Liver (tissue), 9 donors: Measurements from ENCODE around the gene RRP1. TPM values are rescaled to one million over a fixed set of nuclear protein-coding genes. Genes with fewer than 3 reads are reported as not detected.

Source experiments
- DNase-seq: peaks from one replicate; pipeline ENCODE4 v3.0.0-alpha.2; 2017; ENCODE audit warnings: low spot score
- H3K27ac ChIP-seq, 2 donors: one replicate each; pipeline ENCODE4 v1.7.0; 2013; ENCODE audit warnings: inconsistent platforms in 2 of 2, low read length in 2 of 2, control low read depth in 1 of 2, low read depth in 1 of 2, mild to moderate bottlenecking in 1 of 2
- H3K27me3 ChIP-seq, 4 donors: one replicate each; pipeline versions ENCODE4 v1.6.1 to v1.7.0; 2013; ENCODE audit warnings: low read length in 3 of 4, inconsistent platforms in 1 of 4, mild to moderate bottlenecking in 1 of 4, moderate library complexity in 1 of 4; ENCODE audit not compliant: control insufficient read depth in 4 of 4, insufficient read depth in 4 of 4
- H3K36me3 ChIP-seq, 4 donors: one replicate each; pipeline versions ENCODE4 v1.6.1 to v1.7.0; 2013; ENCODE audit warnings: low read length in 3 of 4, mild to moderate bottlenecking in 3 of 4, low read depth in 1 of 4, moderate library complexity in 1 of 4; ENCODE audit not compliant: control insufficient read depth in 4 of 4, insufficient read depth in 3 of 4
- H3K4me1 ChIP-seq, 4 donors: one replicate each; pipeline versions ENCODE4 v1.6.1 to v1.7.0; 2013; ENCODE audit warnings: low read length in 3 of 4, mild to moderate bottlenecking in 3 of 4, moderate library complexity in 1 of 4; ENCODE audit not compliant: control insufficient read depth in 4 of 4, insufficient read depth in 4 of 4
- H3K4me3 ChIP-seq, 3 donors: one replicate each; pipeline versions ENCODE4 v1.6.1 to v1.7.0; 2013; ENCODE audit warnings: low read length in 3 of 3, control low read depth in 1 of 3, low read depth in 1 of 3, mild to moderate bottlenecking in 1 of 3
- H3K9ac ChIP-seq, 2 donors: one replicate each; pipeline ENCODE4 v1.7.0; 2013; ENCODE audit warnings: low read length in 2 of 2, mild to moderate bottlenecking in 2 of 2, moderate library complexity in 2 of 2, control low read depth in 1 of 2, low read depth in 1 of 2
- H3K9me3 ChIP-seq, 4 donors: one replicate each; pipeline versions ENCODE4 v1.6.1 to v1.7.0; 2013; ENCODE audit warnings: low read length in 3 of 4; ENCODE audit not compliant: control insufficient read depth in 4 of 4
- EGR1 ChIP-seq, 2 donors: IDR thresholded peaks; 2 replicates each; pipeline ENCODE4 v1.6.1; 2016 to 2018; ENCODE audit warnings: antibody characterized with exemption in 2 of 2, low read depth in 2 of 2
- FOXA1 ChIP-seq: IDR thresholded peaks from 2 replicates; pipeline ENCODE4 v1.6.1; 2016; ENCODE audit warnings: antibody characterized with exemption
- FOXA2 ChIP-seq: IDR thresholded peaks from 2 replicates; pipeline ENCODE4 v1.6.1; 2016; ENCODE audit warnings: antibody characterized with exemption
- GABPA ChIP-seq, 2 donors: IDR thresholded peaks in 1 of 2; conservative IDR thresholded peaks in 1 of 2; 2 replicates each; pipeline ENCODE4 v1.6.1; 2016; ENCODE audit warnings: antibody characterized with exemption in 2 of 2, mild to moderate bottlenecking in 1 of 2, moderate library complexity in 1 of 2
- HNF4A ChIP-seq, 2 donors: conservative IDR thresholded peaks; 2 replicates each; pipeline ENCODE4 v1.6.1; 2016; ENCODE audit warnings: antibody characterized with exemption in 2 of 2, mild to moderate bottlenecking in 2 of 2
- HNF4G ChIP-seq: IDR thresholded peaks from 2 replicates; pipeline ENCODE4 v1.6.1; 2016; ENCODE audit warnings: antibody characterized with exemption
- JUND ChIP-seq, 2 donors: IDR thresholded peaks; 2 replicates each; pipeline ENCODE4 v1.6.1; 2016; ENCODE audit warnings: antibody characterized with exemption in 2 of 2
- NR2F2 ChIP-seq: IDR thresholded peaks from 2 replicates; pipeline ENCODE4 v1.6.1; 2016; ENCODE audit warnings: antibody characterized with exemption
- RAD21 ChIP-seq, 2 donors: IDR thresholded peaks; 2 replicates each; pipeline ENCODE4 v1.6.1; 2016; ENCODE audit warnings: antibody characterized with exemption in 2 of 2, mild to moderate bottlenecking in 2 of 2
- REST ChIP-seq: IDR thresholded peaks from 2 replicates; pipeline ENCODE4 v1.6.1; 2016; ENCODE audit warnings: antibody characterized with exemption, mild to moderate bottlenecking
- RXRA ChIP-seq, 2 donors: IDR thresholded peaks; 2 replicates each; pipeline ENCODE4 v1.6.1; 2017 to 2018; ENCODE audit warnings: antibody characterized with exemption in 2 of 2, mild to moderate bottlenecking in 1 of 2
- SP1 ChIP-seq: IDR thresholded peaks from 2 replicates; pipeline ENCODE4 v1.6.1; 2018; ENCODE audit warnings: antibody characterized with exemption, mild to moderate bottlenecking
- TAF1 ChIP-seq: conservative IDR thresholded peaks from 2 replicates; pipeline ENCODE4 v1.6.1; 2016; ENCODE audit warnings: antibody characterized with exemption, mild to moderate bottlenecking
- WGBS: extraction: QIAGEN DNeasy Blood & Tissue Kit; methylation state at CpG from one replicate; pipeline ENCODE4 v1.1.7; 2013; 5-methylcytosine and 5-hydroxymethylcytosine counted together
- polyA plus RNA-seq, 2 donors: library from polyadenylated mRNA; stranded (reverse) in 1 of 2; unstranded in 1 of 2; fragments of 200-250 nt in 1 of 2; fragments of >200 nt in 1 of 2; fragmentation: Nextera tagmentation in 1 of 2; extraction: Ambion mirVana in 1 of 2; gene quantifications; one replicate each; pipeline versions ENCODE4 v1.2.1 to v1.2.3, GENCODE V29; 2013 to 2015
- total RNA-seq, 2 donors: library from RNA; depleted of rRNA; stranded (reverse); fragments of >200 nt; gene quantifications; one replicate each; pipeline ENCODE4 v1.2.3, GENCODE V29; 2014
- TF ChIP-seq, protein P1 (sequence below): IDR thresholded peaks from 2 replicates; pipeline ENCODE4 v1.6.1; 2016; ENCODE audit warnings: antibody characterized with exemption
- TF ChIP-seq, protein P2 (sequence below): IDR thresholded peaks from 2 replicates; pipeline ENCODE4 v1.6.1; 2016; ENCODE audit warnings: antibody characterized with exemption
- TF ChIP-seq, protein P3 (sequence below): IDR thresholded peaks from 2 replicates; pipeline ENCODE4 v1.6.1; 2016; ENCODE audit warnings: antibody characterized with exemption
- donor health status: healthy.
- donor health status: healthy.
- donor health status: healthy.
- donor health status: healthy.
- donor health status: healthy.

RRP1 gene
- total and polyA plus RNA-seq, 4 donors, result 5.4 to 15.0 (median 7.7) TPM

DNA sequence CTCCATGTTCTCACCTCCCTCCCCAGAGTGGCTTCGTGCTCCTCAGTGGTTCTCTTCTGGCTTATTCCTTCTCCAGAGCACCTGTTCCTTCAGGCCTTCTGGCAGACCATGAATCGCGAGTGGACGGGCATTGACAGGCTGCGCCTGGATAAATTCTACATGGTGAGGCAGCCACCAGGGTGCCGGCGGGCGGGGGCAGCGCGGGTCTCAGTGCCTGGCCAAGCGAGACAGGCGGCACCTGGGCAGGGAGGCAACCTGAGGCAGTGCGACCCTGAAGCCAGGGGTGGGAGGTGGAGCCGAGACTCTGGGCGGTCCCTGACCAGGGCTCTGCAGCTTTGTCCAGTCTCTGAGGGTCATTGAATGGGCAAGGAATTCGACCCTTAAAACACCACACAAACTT, 3.9 kb downstream of the RRP1 start:
- no peaks in the 10 kb centered on the region for H3K9me3 ChIP-seq
- H3K9ac ChIP-seq, result no peak overlapping the region
- WGBS, result 99% methylated on average over 16 of the region's 16 CpGs
- peaks cover 8 to 51% (median 22%) of the 10 kb centered on the region in 4 donors for H3K36me3 ChIP-seq
- TF ChIP-seq RXRA (IDR thresholded peaks at IDR 0.05), result no peak
- TF ChIP-seq HNF4A (conservative IDR thresholded peaks at IDR 0.05), result no peak
- TF ChIP-seq NR2F2, result no peak
- no peak for TF ChIP-seq JUND (IDR thresholded peaks at IDR 0.05)
- TF ChIP-seq, protein P1, sequence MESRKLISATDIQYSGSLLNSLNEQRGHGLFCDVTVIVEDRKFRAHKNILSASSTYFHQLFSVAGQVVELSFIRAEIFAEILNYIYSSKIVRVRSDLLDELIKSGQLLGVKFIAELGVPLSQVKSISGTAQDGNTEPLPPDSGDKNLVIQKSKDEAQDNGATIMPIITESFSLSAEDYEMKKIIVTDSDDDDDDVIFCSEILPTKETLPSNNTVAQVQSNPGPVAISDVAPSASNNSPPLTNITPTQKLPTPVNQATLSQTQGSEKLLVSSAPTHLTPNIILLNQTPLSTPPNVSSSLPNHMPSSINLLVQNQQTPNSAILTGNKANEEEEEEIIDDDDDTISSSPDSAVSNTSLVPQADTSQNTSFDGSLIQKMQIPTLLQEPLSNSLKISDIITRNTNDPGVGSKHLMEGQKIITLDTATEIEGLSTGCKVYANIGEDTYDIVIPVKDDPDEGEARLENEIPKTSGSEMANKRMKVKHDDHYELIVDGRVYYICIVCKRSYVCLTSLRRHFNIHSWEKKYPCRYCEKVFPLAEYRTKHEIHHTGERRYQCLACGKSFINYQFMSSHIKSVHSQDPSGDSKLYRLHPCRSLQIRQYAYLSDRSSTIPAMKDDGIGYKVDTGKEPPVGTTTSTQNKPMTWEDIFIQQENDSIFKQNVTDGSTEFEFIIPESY, result no peak
- no peak for TF ChIP-seq EGR1 (IDR thresholded peaks at IDR 0.05; ENCODE audit: low read depth in 2 of 2)
- TF ChIP-seq FOXA1, result no peak
- no peak for TF ChIP-seq SP1
- no peak for TF ChIP-seq TAF1
- no peak for TF ChIP-seq REST
- no peak for TF ChIP-seq RAD21 (IDR thresholded peaks at IDR 0.05)
- TF ChIP-seq GABPA (IDR thresholded peaks at IDR 0.05 in 1 of 2, conservative IDR thresholded peaks at IDR 0.05 in 1 of 2), result no peak
- no peak overlapping the region for H3K4me3 ChIP-seq
- no peak for DNase-seq
- peaks cover 0 to 12% (median 10%) of the 10 kb centered on the region in 4 donors for H3K4me1 ChIP-seq
- no peaks in the 10 kb centered on the region for H3K27me3 ChIP-seq
- no peak overlapping the region for H3K27ac ChIP-seq

DNA sequence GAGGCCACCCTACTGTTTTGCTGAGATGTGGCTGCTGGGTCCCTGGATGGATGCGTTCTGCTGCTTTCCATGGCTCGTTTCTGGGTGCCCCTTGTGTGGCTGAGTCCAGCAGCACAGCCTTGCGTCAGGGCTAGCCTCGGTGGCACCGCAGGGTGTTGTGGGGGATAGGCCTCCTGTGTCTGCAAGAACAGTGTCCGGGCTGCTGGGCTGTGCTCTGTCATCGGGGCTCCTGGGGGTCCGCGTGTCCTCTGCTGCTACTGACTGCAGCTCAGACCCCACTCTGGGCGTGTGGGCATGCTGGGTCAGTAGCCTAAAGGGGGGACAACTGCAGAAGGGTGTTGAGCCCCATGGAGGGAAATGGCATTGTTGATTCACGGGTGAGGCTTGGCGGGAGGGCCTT, 4.9 kb downstream of the RRP1 start:
- Histone ChIP-seq H3K27ac (no peak overlapping the region), H3K36me3 (peaks cover 10 to 61% (median 26%) of the 10 kb centered on the region in 4 donors), H3K4me1 (peaks cover 0 to 12% (median 10%) of the 10 kb centered on the region in 4 donors), H3K9ac (no peak overlapping the region), H3K27me3 (no peaks in the 10 kb centered on the region), H3K9me3 (no peaks in the 10 kb centered on the region), H3K4me3 (no peak overlapping the region)
- TF ChIP-seq RXRA (IDR thresholded peaks at IDR 0.05) (no peak), HNF4G (no peak), EGR1 (IDR thresholded peaks at IDR 0.05; ENCODE audit: low read depth in 2 of 2) (no peak), FOXA2 (no peak), JUND (IDR thresholded peaks at IDR 0.05) (no peak)
- TF ChIP-seq, protein P2, sequence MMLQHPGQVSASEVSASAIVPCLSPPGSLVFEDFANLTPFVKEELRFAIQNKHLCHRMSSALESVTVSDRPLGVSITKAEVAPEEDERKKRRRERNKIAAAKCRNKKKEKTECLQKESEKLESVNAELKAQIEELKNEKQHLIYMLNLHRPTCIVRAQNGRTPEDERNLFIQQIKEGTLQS, result no peak
- TF ChIP-seq, protein P3, sequence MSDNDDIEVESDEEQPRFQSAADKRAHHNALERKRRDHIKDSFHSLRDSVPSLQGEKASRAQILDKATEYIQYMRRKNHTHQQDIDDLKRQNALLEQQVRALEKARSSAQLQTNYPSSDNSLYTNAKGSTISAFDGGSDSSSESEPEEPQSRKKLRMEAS, result no peak
- 96% methylated on average over 12 of the region's 12 CpGs for WGBS
- no peak for DNase-seq
